Liver (tissue), 3 donors: ENCODE data around the gene RTN4RL1.

Source experiments
- EGR1 ChIP-seq, 2 donors: IDR thresholded peaks; 2 replicates each; pipeline ENCODE4 v1.6.1; 2016 to 2018; ENCODE audit warnings: antibody characterized with exemption in 2 of 2, low read depth in 2 of 2
- FOXA2 ChIP-seq: IDR thresholded peaks from 2 replicates; pipeline ENCODE4 v1.6.1; 2016; ENCODE audit warnings: antibody characterized with exemption
- JUND ChIP-seq, 2 donors: IDR thresholded peaks; 2 replicates each; pipeline ENCODE4 v1.6.1; 2016; ENCODE audit warnings: antibody characterized with exemption in 2 of 2
- TAF1 ChIP-seq: conservative IDR thresholded peaks from 2 replicates; pipeline ENCODE4 v1.6.1; 2016; ENCODE audit warnings: antibody characterized with exemption, mild to moderate bottlenecking
- YY1 ChIP-seq: IDR thresholded peaks from 2 replicates; pipeline ENCODE4 v1.6.1; 2016; ENCODE audit warnings: antibody characterized with exemption, mild to moderate bottlenecking
- TF ChIP-seq, protein P1 (sequence below): fragments of 150-350 bp; IDR thresholded peaks from 2 replicates; pipeline ENCODE4 v1.5.1; 2017; ENCODE audit warnings: improper control_type of control experiment, low read depth, low read length; ENCODE audit not compliant: missing input control
- TF ChIP-seq, protein P2 (sequence below): IDR thresholded peaks from 2 replicates; pipeline ENCODE4 v1.6.1; 2016; ENCODE audit warnings: antibody characterized with exemption
- TF ChIP-seq, protein P3 (sequence below): IDR thresholded peaks from 2 replicates; pipeline ENCODE4 v1.6.1; 2016; ENCODE audit warnings: antibody characterized with exemption, mild to moderate bottlenecking
- donor health status: healthy.
- donor health status: healthy.

DNA sequence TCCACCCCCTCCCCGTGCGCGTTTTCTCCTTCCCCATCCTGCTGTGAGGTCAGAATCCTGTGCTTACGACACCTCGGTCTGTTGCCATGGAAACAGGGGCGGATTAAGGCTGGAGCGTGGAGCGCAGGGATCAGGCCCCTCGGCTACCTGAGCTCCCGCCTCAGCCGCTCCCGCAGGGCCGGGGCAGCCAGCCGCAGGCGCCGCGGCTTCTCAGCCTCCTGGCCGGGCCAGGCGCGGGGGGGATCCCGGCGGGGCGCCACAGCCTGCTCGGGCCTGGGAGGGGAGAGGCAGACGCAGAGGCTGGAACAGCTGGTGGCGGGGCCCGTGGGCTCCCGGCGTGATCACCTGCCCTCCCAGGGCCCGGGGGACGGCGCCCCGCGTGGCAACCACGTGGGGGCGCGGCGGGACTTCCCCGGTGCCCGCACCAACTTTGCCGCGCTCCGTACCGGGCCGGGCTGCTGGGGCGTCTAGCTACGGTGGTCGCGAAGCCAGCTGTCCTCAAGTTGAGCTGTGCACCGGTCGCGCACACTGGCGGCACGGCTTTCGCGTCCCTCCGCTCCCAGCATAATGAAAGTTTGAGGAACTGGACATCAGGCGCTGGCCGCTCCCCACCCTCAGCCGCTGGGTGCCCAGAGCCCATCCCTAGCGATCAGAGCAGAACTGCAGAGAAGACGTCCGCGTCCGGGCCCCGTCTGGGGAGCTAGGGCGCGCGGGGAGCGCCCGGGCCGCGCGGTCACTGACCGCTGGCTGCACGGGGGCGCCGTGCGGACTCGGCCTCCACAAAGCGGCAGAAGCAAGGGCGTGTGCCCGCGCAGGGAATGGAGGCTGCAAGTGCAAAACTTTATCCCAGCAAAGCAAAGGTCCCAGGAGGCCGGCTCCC, 1.2 kb downstream of the RTN4RL1 start:
- TF ChIP-seq, protein P1, sequence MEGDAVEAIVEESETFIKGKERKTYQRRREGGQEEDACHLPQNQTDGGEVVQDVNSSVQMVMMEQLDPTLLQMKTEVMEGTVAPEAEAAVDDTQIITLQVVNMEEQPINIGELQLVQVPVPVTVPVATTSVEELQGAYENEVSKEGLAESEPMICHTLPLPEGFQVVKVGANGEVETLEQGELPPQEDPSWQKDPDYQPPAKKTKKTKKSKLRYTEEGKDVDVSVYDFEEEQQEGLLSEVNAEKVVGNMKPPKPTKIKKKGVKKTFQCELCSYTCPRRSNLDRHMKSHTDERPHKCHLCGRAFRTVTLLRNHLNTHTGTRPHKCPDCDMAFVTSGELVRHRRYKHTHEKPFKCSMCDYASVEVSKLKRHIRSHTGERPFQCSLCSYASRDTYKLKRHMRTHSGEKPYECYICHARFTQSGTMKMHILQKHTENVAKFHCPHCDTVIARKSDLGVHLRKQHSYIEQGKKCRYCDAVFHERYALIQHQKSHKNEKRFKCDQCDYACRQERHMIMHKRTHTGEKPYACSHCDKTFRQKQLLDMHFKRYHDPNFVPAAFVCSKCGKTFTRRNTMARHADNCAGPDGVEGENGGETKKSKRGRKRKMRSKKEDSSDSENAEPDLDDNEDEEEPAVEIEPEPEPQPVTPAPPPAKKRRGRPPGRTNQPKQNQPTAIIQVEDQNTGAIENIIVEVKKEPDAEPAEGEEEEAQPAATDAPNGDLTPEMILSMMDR, result no peak
- TF ChIP-seq TAF1 (no peak), JUND (IDR thresholded peaks at IDR 0.05) (no peak), FOXA2 (no peak), YY1 (no peak), EGR1 (IDR thresholded peaks at IDR 0.05; ENCODE audit: low read depth in 2 of 2) (no peak)
- TF ChIP-seq, protein P2, sequence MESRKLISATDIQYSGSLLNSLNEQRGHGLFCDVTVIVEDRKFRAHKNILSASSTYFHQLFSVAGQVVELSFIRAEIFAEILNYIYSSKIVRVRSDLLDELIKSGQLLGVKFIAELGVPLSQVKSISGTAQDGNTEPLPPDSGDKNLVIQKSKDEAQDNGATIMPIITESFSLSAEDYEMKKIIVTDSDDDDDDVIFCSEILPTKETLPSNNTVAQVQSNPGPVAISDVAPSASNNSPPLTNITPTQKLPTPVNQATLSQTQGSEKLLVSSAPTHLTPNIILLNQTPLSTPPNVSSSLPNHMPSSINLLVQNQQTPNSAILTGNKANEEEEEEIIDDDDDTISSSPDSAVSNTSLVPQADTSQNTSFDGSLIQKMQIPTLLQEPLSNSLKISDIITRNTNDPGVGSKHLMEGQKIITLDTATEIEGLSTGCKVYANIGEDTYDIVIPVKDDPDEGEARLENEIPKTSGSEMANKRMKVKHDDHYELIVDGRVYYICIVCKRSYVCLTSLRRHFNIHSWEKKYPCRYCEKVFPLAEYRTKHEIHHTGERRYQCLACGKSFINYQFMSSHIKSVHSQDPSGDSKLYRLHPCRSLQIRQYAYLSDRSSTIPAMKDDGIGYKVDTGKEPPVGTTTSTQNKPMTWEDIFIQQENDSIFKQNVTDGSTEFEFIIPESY, result no peak
- TF ChIP-seq, protein P3, sequence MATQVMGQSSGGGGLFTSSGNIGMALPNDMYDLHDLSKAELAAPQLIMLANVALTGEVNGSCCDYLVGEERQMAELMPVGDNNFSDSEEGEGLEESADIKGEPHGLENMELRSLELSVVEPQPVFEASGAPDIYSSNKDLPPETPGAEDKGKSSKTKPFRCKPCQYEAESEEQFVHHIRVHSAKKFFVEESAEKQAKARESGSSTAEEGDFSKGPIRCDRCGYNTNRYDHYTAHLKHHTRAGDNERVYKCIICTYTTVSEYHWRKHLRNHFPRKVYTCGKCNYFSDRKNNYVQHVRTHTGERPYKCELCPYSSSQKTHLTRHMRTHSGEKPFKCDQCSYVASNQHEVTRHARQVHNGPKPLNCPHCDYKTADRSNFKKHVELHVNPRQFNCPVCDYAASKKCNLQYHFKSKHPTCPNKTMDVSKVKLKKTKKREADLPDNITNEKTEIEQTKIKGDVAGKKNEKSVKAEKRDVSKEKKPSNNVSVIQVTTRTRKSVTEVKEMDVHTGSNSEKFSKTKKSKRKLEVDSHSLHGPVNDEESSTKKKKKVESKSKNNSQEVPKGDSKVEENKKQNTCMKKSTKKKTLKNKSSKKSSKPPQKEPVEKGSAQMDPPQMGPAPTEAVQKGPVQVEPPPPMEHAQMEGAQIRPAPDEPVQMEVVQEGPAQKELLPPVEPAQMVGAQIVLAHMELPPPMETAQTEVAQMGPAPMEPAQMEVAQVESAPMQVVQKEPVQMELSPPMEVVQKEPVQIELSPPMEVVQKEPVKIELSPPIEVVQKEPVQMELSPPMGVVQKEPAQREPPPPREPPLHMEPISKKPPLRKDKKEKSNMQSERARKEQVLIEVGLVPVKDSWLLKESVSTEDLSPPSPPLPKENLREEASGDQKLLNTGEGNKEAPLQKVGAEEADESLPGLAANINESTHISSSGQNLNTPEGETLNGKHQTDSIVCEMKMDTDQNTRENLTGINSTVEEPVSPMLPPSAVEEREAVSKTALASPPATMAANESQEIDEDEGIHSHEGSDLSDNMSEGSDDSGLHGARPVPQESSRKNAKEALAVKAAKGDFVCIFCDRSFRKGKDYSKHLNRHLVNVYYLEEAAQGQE, result no peak
